ENCODE results near the gene KLHL30.

Gene KLHL30

GRCh38 chr2:238187618-238188548, 49.4 kb downstream of the KLHL30 start:
- no peak for DNase-seq (ENCODE audit: low read depth)
- no peak overlapping the region for H3K4me3 ChIP-seq (replicated peaks; ENCODE audit: low read depth, low read length)
- no peak for TF ChIP-seq CTCF (IDR thresholded peaks at IDR 0.05; ENCODE audit: low read length, missing control alignments)

- H3K4me3 ChIP-seq (replicated peaks; ENCODE audit: low read depth, low read length) = no peak overlapping the region
- DNase-seq (ENCODE audit: low read depth) = no peak
- TF ChIP-seq CTCF (IDR thresholded peaks at IDR 0.05; ENCODE audit: low read length, missing control alignments) = no peak
Observed at GRCh38 chr2:238190445-238190844, 52.0 kb downstream of the KLHL30 start.

Measured in fibroblast of pulmonary artery (primary cell).